SK-N-MC (cell line): Measurements from ENCODE around the gene MAT2A.

Experiments
- DNase-seq: peaks from one replicate; pipeline ENCODE4 v3.0.0-alpha.2; 2011; ENCODE audit warnings: low read depth, low spot score
- H3K27ac ChIP-seq: fragments of 200-600 bp; sonication (generic); 2 replicates; pipeline ENCODE4 v1.5.1; 2016; ENCODE audit warnings: mixed run types
- H3K36me3 ChIP-seq: fragments of 200-600 bp; sonication (generic); 2 replicates; pipeline ENCODE4 v1.6.1; 2017; ENCODE audit warnings: antibody characterized with exemption, low read length, mixed read lengths; ENCODE audit not compliant: insufficient read depth
- H3K4me3 ChIP-seq: fragments of 200-600 bp; sonication (generic); 2 replicates; pipeline ENCODE4 v1.5.1; 2016
- H3K9ac ChIP-seq: fragments of 200-600 bp; sonication (generic); 2 replicates; pipeline ENCODE4 v1.8.0; 2017; ENCODE audit warnings: mixed run types, mixed read lengths; ENCODE audit not compliant: insufficient read length
- H3K9me3 ChIP-seq: fragments of 200-600 bp; sonication (generic); 2 replicates; pipeline ENCODE4 v1.6.1; 2017; ENCODE audit warnings: low read depth, mild to moderate bottlenecking, antibody characterized with exemption, low read length, moderate library complexity, mixed read lengths
- EZH2 ChIP-seq: fragments of 200-600 bp; sonication (generic); IDR thresholded peaks from one replicate; pipeline ENCODE4 v1.6.1; 2017; ENCODE audit warnings: antibody characterized with exemption
- FOXP2 ChIP-seq: optimal IDR thresholded peaks from 2 replicates; pipeline ENCODE3; 2011; ENCODE audit warnings: mild to moderate bottlenecking, moderate library complexity; ENCODE audit not compliant: insufficient read depth; ENCODE audit errors: extremely low read length, control extremely low read depth
- POLR2AphosphoS5 ChIP-seq: IDR thresholded peaks from 2 replicates; pipeline ENCODE4 v1.6.1; 2012; ENCODE audit warnings: mild to moderate bottlenecking, low read depth, low read length, borderline replicate concordance

MAT2A gene

DNA sequence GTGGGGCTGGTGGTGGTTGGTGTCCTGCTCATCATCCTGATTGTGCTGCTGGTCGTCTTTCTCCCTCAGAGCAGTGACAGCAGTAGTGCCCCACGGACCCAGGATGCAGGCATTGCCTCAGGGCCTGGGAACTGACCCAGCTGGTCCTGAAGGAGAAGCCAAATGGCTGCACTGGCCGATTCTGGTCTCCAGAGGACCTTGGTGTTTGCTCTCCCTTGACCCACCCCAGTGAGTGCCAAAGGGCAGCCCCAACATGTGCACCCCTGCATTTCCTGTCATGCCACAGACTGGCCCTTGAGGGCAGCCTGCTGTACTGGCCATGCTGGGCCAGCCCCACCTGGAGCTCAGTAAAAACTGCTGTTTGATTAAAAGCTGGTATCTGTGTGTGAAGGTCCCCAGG lies 54.1 kb downstream of the MAT2A start:
- peaks cover 6% of the 10 kb centered on the region; the same call in 1 of the 2 replicates for H3K36me3 ChIP-seq
- H3K9me3 ChIP-seq: no peaks in the 10 kb centered on the region
- no peak overlapping the region for H3K9ac ChIP-seq
- no peak overlapping the region for H3K4me3 ChIP-seq
- DNase-seq: no peak
- TF ChIP-seq FOXP2 (no peak), POLR2AphosphoS5 (no peak), EZH2 (no peak)
- H3K27ac ChIP-seq: no peak overlapping the region
